ENCODE results near the gene CDSN.

The CDSN gene

GRCh38 chr6:31122791-31123706 is 2.8 kb upstream of the CDSN start:
- no peak for TF ChIP-seq POLR2AphosphoS5 (IDR thresholded peaks at IDR 0.05; ENCODE audit: low read depth, low read length)
- TF ChIP-seq PAX5 (IDR thresholded peaks at IDR 0.05; ENCODE audit: insufficient read depth, low read length, severe bottlenecking): no peak
- no peak for TF ChIP-seq POLR2A (IDR thresholded peaks at IDR 0.05; ENCODE audit: low read depth, low read length)
- no peak for TF ChIP-seq SPI1 (IDR thresholded peaks at IDR 0.05; ENCODE audit: low read depth, low read length)
- no peak for TF ChIP-seq POU2F2 (IDR thresholded peaks at IDR 0.05; ENCODE audit: low read depth, low read length)
- TF ChIP-seq TAF1 (IDR thresholded peaks at IDR 0.05; ENCODE audit: low read depth, low read length): no peak
- DNase-seq (ENCODE audit: insufficient read length, low spot score): no peak
- FAIRE-seq: no peak

GRCh38 chr6:31121131-31121790 is 1.0 kb upstream of the CDSN start:
- DNase-seq (ENCODE audit: insufficient read length, low spot score): no peak
- TF ChIP-seq POLR2AphosphoS5 (IDR thresholded peaks at IDR 0.05; ENCODE audit: low read depth, low read length): no peak
- no peak for TF ChIP-seq PAX5 (IDR thresholded peaks at IDR 0.05; ENCODE audit: insufficient read depth, low read length, severe bottlenecking)
- no peak for FAIRE-seq

GRCh38 chr6:31118178-31118577 is 2.1 kb downstream of the CDSN start:
- DNase-seq (ENCODE audit: insufficient read length, low spot score) (no peak), FAIRE-seq (no peak)
- TF ChIP-seq PAX5 (IDR thresholded peaks at IDR 0.05; ENCODE audit: insufficient read depth, low read length, severe bottlenecking): no peak
- TF ChIP-seq SPI1 (IDR thresholded peaks at IDR 0.05; ENCODE audit: low read depth, low read length): no peak
- no peak for TF ChIP-seq POU2F2 (IDR thresholded peaks at IDR 0.05; ENCODE audit: low read depth, low read length)
- TF ChIP-seq TAF1 (IDR thresholded peaks at IDR 0.05; ENCODE audit: low read depth, low read length): no peak
- no peak for TF ChIP-seq POLR2AphosphoS5 (IDR thresholded peaks at IDR 0.05; ENCODE audit: low read depth, low read length)
- no peak for TF ChIP-seq POLR2A (IDR thresholded peaks at IDR 0.05; ENCODE audit: low read depth, low read length)

- TF ChIP-seq POU2F2 (IDR thresholded peaks at IDR 0.05; ENCODE audit: low read depth, low read length): no peak
- no peak for TF ChIP-seq POLR2AphosphoS5 (IDR thresholded peaks at IDR 0.05; ENCODE audit: low read depth, low read length)
- no peak for TF ChIP-seq SPI1 (IDR thresholded peaks at IDR 0.05; ENCODE audit: low read depth, low read length)
- TF ChIP-seq POLR2A (IDR thresholded peaks at IDR 0.05; ENCODE audit: low read depth, low read length): no peak
- no peak for TF ChIP-seq PAX5 (IDR thresholded peaks at IDR 0.05; ENCODE audit: insufficient read depth, low read length, severe bottlenecking)
- no peak for TF ChIP-seq TAF1 (IDR thresholded peaks at IDR 0.05; ENCODE audit: low read depth, low read length)
- DNase-seq (ENCODE audit: insufficient read length, low spot score) (no peak), FAIRE-seq (no peak)
These were observed 3.4 kb downstream of the CDSN start for GRCh38 chr6:31116661-31117385.

GRCh38 chr6:31115941-31116560 is 4.2 kb downstream of the CDSN start:
- FAIRE-seq (no peak), DNase-seq (ENCODE audit: insufficient read length, low spot score) (no peak)
- no peak for TF ChIP-seq PAX5 (IDR thresholded peaks at IDR 0.05; ENCODE audit: insufficient read depth, low read length, severe bottlenecking)
- TF ChIP-seq POLR2AphosphoS5 (IDR thresholded peaks at IDR 0.05; ENCODE audit: low read depth, low read length): no peak
- no peak for TF ChIP-seq POLR2A (IDR thresholded peaks at IDR 0.05; ENCODE audit: low read depth, low read length)
- no peak for TF ChIP-seq POU2F2 (IDR thresholded peaks at IDR 0.05; ENCODE audit: low read depth, low read length)

GRCh38 chr6:31114970-31115849 is 5.0 kb downstream of the CDSN start:
- no peak for DNase-seq (ENCODE audit: insufficient read length, low spot score)
- TF ChIP-seq PAX5 (IDR thresholded peaks at IDR 0.05; ENCODE audit: insufficient read depth, low read length, severe bottlenecking) (no peak), SPI1 (IDR thresholded peaks at IDR 0.05; ENCODE audit: low read depth, low read length) (peak; percentile 15; the same call in 1 of the 2 replicates), POLR2A (IDR thresholded peaks at IDR 0.05; ENCODE audit: low read depth, low read length) (no peak)
- peak; percentile 13 for FAIRE-seq

- TF ChIP-seq POLR2AphosphoS5 (IDR thresholded peaks at IDR 0.05; ENCODE audit: low read depth, low read length) (no peak), POLR2A (IDR thresholded peaks at IDR 0.05; ENCODE audit: low read depth, low read length) (no peak), PAX5 (IDR thresholded peaks at IDR 0.05; ENCODE audit: insufficient read depth, low read length, severe bottlenecking) (no peak), POU2F2 (IDR thresholded peaks at IDR 0.05; ENCODE audit: low read depth, low read length) (no peak), SPI1 (IDR thresholded peaks at IDR 0.05; ENCODE audit: low read depth, low read length) (no peak), TAF1 (IDR thresholded peaks at IDR 0.05; ENCODE audit: low read depth, low read length) (no peak)
- DNase-seq (ENCODE audit: insufficient read length, low spot score) (no peak), FAIRE-seq (no peak)
These were observed 5.7 kb downstream of the CDSN start, which contains the start of gene PSORS1C1 for GRCh38 chr6:31114541-31114878. TSS of gene PSORS1C1 (plus strand) at chr6:31114800. CDS start at chr6:31129633, 14,833 bp downstream.

GRCh38 chr6:31113861-31114540 is 6.2 kb downstream of the CDSN start:
- FAIRE-seq: no peak

More at GRCh38 chr6:31113861-31114540, 6.2 kb downstream of the CDSN start:
- no peak for DNase-seq (ENCODE audit: insufficient read length, low spot score)
- TF ChIP-seq POLR2A (IDR thresholded peaks at IDR 0.05; ENCODE audit: low read depth, low read length) (no peak), SPI1 (IDR thresholded peaks at IDR 0.05; ENCODE audit: low read depth, low read length) (no peak), TAF1 (IDR thresholded peaks at IDR 0.05; ENCODE audit: low read depth, low read length) (no peak), POLR2AphosphoS5 (IDR thresholded peaks at IDR 0.05; ENCODE audit: low read depth, low read length) (no peak), PAX5 (IDR thresholded peaks at IDR 0.05; ENCODE audit: insufficient read depth, low read length, severe bottlenecking) (no peak), POU2F2 (IDR thresholded peaks at IDR 0.05; ENCODE audit: low read depth, low read length) (no peak)

Data from GM12891 (cell line).